Breast epithelium (tissue), 3 donors: ENCODE measurements around the gene TSPAN11.

Experiments used
- CTCF ChIP-seq, 3 donors: fragments of 450-650 bp; IDR thresholded peaks; one replicate each; pipeline ENCODE4 v1.5.1; 2016 to 2017; ENCODE audit warnings: antibody characterized with exemption in 3 of 3, mild to moderate bottlenecking in 3 of 3, moderate library complexity in 3 of 3
- POLR2A ChIP-seq: fragments of 450-650 bp; IDR thresholded peaks from one replicate; pipeline ENCODE4 v1.6.1; 2016; ENCODE audit warnings: antibody characterized with exemption, mild to moderate bottlenecking, moderate library complexity
- POLR2AphosphoS5 ChIP-seq, 3 donors: sonication (generic); formaldehyde crosslinking; IDR thresholded peaks; one replicate each; pipeline ENCODE4 v1.6.1; 2017; ENCODE audit warnings: antibody characterized with exemption in 3 of 3

- TF ChIP-seq CTCF (IDR thresholded peaks at IDR 0.05) = no peak
- no peak for TF ChIP-seq POLR2AphosphoS5 (IDR thresholded peaks at IDR 0.05)
- TF ChIP-seq POLR2A = no peak
Observed at GRCh38 chr12:31023271-31023724, 96.8 kb downstream of the TSPAN11 start.
